ENCODE results near the gene IRF6. TPM values are rescaled to one million over a fixed set of nuclear protein-coding genes. Genes with fewer than 3 reads are reported as not detected.

IRF6 gene
- total and polyA plus RNA-seq, 2 donors (not counting 1 experiment from before 2014, with no cell fraction given) = 0.18 to 1.1 TPM

DNA sequence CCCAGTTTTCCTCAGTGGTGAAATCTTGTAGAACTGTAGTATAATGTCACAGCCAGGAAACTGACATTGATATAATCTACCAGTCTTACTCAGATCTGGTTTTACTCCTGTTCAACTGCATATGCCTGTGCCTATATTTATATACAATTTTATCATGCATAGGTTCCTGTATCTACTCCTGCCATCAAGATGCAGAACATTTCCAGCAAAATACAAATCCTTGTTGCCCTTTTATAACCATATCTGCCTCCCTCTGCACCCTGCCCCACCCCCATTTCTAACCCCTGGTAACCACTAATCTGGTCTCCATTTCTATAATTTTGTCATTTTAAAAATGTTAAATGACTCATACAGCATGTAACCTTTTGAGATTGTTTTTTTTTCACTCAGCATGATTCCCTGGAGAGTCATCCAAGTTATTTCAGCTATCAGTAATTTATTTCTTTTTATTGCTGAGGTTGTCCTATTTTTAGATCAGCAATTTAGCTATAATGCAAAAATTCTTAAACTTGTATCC is 29.9 kb upstream of the IRF6 start:
- Mint-ChIP-seq H3K27me3 (no peaks in the 10 kb centered on the region), H3K27ac (no peak overlapping the region), H3K9me3 (ENCODE audit: insufficient read depth) (no peaks in the 10 kb centered on the region), H3K4me3 (no peak overlapping the region), H3K4me1 (peaks cover 2% of the 10 kb centered on the region)
- H4K20me1 ChIP-seq (ENCODE audit: control insufficient read depth, insufficient read depth, low read length, poor library complexity, severe bottlenecking) = peaks cover 27% of the 10 kb centered on the region
- POLR2A ChIA-PET = no interaction called here
- peaks cover 31 to 97% of the 10 kb centered on the region in 2 experiments for H3K36me3 ChIP-seq (replicated peaks in 1 of 2; ENCODE audit: control extremely low read depth in 1 of 2, control insufficient read depth in 1 of 2, extremely low read depth in 1 of 2, insufficient read depth in 2 of 2, low read length in 1 of 2)
- no peaks in the 10 kb centered on the region for H3K4me1 ChIP-seq (ENCODE audit: control insufficient read depth in 2 of 2, insufficient read depth in 2 of 2, low read length in 2 of 2)
- no peak overlapping the region for H3K27ac ChIP-seq (ENCODE audit: low read length in 2 of 2)
- no peak overlapping the region for H3K9ac ChIP-seq (ENCODE audit: low read length)
- peaks cover 4% of the 10 kb centered on the region for H3K79me2 ChIP-seq (ENCODE audit: control insufficient read depth, insufficient read depth, low read length)
- intact Hi-C loops (cut with micrococcal nuclease) = no loop called here
- no peak for DNase-seq
- H3K9me3 ChIP-seq (ENCODE audit: control extremely low read depth in 1 of 3, control insufficient read depth in 2 of 3, insufficient read depth in 1 of 3, low read length in 2 of 3) = no peaks in the 10 kb centered on the region
- no peak overlapping the region for H3K4me3 ChIP-seq (ENCODE audit: control extremely low read depth in 1 of 5, extremely low read depth in 1 of 5, insufficient read depth in 1 of 5, low read depth in 2 of 5, low read length in 4 of 5)
- no peak overlapping the region for H3K4me2 ChIP-seq (replicated peaks; ENCODE audit: low read depth, low read length, poor library complexity, severe bottlenecking)
- no peak for ATAC-seq (ENCODE audit: low read depth)
- no peak for TF ChIP-seq EZH2 (IDR thresholded peaks at IDR 0.05; ENCODE audit: borderline replicate concordance, insufficient read depth, low read depth, low read length, poor library complexity, severe bottlenecking)
- TF ChIP-seq, protein P1, sequence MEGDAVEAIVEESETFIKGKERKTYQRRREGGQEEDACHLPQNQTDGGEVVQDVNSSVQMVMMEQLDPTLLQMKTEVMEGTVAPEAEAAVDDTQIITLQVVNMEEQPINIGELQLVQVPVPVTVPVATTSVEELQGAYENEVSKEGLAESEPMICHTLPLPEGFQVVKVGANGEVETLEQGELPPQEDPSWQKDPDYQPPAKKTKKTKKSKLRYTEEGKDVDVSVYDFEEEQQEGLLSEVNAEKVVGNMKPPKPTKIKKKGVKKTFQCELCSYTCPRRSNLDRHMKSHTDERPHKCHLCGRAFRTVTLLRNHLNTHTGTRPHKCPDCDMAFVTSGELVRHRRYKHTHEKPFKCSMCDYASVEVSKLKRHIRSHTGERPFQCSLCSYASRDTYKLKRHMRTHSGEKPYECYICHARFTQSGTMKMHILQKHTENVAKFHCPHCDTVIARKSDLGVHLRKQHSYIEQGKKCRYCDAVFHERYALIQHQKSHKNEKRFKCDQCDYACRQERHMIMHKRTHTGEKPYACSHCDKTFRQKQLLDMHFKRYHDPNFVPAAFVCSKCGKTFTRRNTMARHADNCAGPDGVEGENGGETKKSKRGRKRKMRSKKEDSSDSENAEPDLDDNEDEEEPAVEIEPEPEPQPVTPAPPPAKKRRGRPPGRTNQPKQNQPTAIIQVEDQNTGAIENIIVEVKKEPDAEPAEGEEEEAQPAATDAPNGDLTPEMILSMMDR (IDR thresholded peaks at IDR 0.05) = no peak
- CTCF ChIA-PET = interaction anchor here (0.5 to 1.3 kb wide), 3 partner anchors 13 to 533 kb away, joined by 3 to 6 read pairs (median 4); no protein-coding TSS in a partner anchor
- H2AFZ ChIP-seq (ENCODE audit: insufficient read depth, low read depth, low read length, poor library complexity, severe bottlenecking) = no peak overlapping the region
- H3K27me3 ChIP-seq (replicated peaks in 1 of 4; ENCODE audit: control extremely low read depth in 1 of 4, control insufficient read depth in 3 of 4, insufficient read depth in 4 of 4, low read length in 3 of 4) = no peaks in the 10 kb centered on the region

DNA sequence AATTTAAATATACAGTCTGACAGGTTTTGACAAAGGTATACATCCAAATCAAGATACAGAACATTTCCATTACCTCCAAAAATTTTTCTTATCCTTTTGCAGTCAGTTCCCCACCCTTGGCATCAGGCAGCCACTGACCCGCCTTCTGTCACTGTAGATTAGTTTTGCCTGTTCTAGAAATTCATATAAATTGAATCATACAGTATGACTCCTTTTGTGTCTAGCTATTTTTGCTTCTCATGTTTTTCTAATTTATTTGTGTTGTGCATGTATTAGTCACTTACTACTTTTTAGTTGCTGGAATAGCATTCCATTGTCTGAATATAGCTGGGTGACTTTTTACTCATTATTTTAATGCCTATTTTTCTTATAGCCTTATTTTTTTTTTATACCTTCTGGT is 25.7 kb upstream of the IRF6 start:
- no peak overlapping the region for H3K27ac Mint-ChIP-seq
- H4K20me1 ChIP-seq (ENCODE audit: control insufficient read depth, insufficient read depth, low read length, poor library complexity, severe bottlenecking) = peaks cover 13% of the 10 kb centered on the region
- peaks cover 22% of the 10 kb centered on the region for H3K4me1 Mint-ChIP-seq
- H3K4me2 ChIP-seq (replicated peaks; ENCODE audit: low read depth, low read length, poor library complexity, severe bottlenecking) = no peak overlapping the region
- H2AFZ ChIP-seq (ENCODE audit: insufficient read depth, low read depth, low read length, poor library complexity, severe bottlenecking) = no peak overlapping the region
- no peaks in the 10 kb centered on the region for H3K9me3 ChIP-seq (ENCODE audit: control extremely low read depth in 1 of 3, control insufficient read depth in 2 of 3, insufficient read depth in 1 of 3, low read length in 2 of 3)
- no peak overlapping the region for H3K9ac ChIP-seq (ENCODE audit: low read length)
- no peak overlapping the region for H3K4me3 Mint-ChIP-seq
- H3K27ac ChIP-seq (ENCODE audit: low read length in 2 of 2) = no peak overlapping the region
- no peak for TF ChIP-seq EZH2 (IDR thresholded peaks at IDR 0.05; ENCODE audit: borderline replicate concordance, insufficient read depth, low read depth, low read length, poor library complexity, severe bottlenecking)
- TF ChIP-seq, protein P1 (IDR thresholded peaks at IDR 0.05) = no peak
- WGBS (ENCODE audit: insufficient coverage) = no CpG with 5 or more reads among the region's 1 CpG
- no peak overlapping the region for H3K4me3 ChIP-seq (ENCODE audit: control extremely low read depth in 1 of 5, extremely low read depth in 1 of 5, insufficient read depth in 1 of 5, low read depth in 2 of 5, low read length in 4 of 5)
- peaks cover 30% of the 10 kb centered on the region for H3K79me2 ChIP-seq (ENCODE audit: control insufficient read depth, insufficient read depth, low read length)
- H3K9me3 Mint-ChIP-seq (ENCODE audit: insufficient read depth) = no peaks in the 10 kb centered on the region
- ChIA-PET POLR2A (no interaction called here), CTCF (interaction anchor here (1.1 to 1.5 kb wide), 3 partner anchors 9 to 84 kb away, joined by 3 to 4 read pairs (median 3); no protein-coding TSS in a partner anchor)
- H3K4me1 ChIP-seq (ENCODE audit: control insufficient read depth in 2 of 2, insufficient read depth in 2 of 2, low read length in 2 of 2) = peaks cover 15 to 23% of the 10 kb centered on the region in 2 donors
- H3K36me3 ChIP-seq (replicated peaks in 1 of 2; ENCODE audit: control extremely low read depth in 1 of 2, control insufficient read depth in 1 of 2, extremely low read depth in 1 of 2, insufficient read depth in 2 of 2, low read length in 1 of 2) = peaks cover 13 to 68% of the 10 kb centered on the region in 2 experiments
- H3K27me3 ChIP-seq (replicated peaks in 1 of 4; ENCODE audit: control extremely low read depth in 1 of 4, control insufficient read depth in 3 of 4, insufficient read depth in 4 of 4, low read length in 3 of 4) = no peaks in the 10 kb centered on the region
- H3K27me3 Mint-ChIP-seq = no peaks in the 10 kb centered on the region
- intact Hi-C loops (cut with micrococcal nuclease) = no loop called here
- DNase-seq = no peak
- no peak for ATAC-seq (ENCODE audit: low read depth)

Data from B cell (primary cell).